ENCODE results near the gene GUCY1A1.

The GUCY1A1 gene

GRCh38 chr4:155777971-155778735, 111.5 kb downstream of the GUCY1A1 start:
- DNase-seq (ENCODE audit: low read depth) = no peak

DNA sequence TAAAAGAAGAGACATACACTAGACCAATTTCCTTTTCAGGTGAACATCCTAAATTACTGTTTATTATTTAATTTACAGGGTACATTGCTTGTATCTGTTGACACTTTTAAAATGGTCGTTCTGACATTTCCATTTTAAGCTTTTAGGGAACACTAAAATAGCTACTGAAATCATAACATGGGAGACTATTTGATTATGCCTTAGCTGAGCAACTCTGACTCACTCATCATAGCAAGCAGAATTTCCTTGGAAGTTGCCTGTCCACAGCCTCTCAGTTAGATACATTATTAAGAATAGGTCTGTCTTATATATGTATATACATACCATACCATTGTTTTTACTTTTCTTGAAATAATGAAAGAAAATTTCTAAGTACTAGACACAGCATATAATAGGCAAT, 114.1 kb downstream of the GUCY1A1 start:
- DNase-seq (ENCODE audit: low read depth) = no peak

GRCh38 chr4:155781249-155781831, 114.7 kb downstream of the GUCY1A1 start:
- no peak for DNase-seq (ENCODE audit: low read depth)

All from stimulated activated CD8-positive, alpha-beta memory T cell treated with anti-CD3 and anti-CD28 coated beads, Interleukin-4, amount 100 ng/mL, for 24 hours (primary cell).